ENCODE data around the gene MED22.
"Not testable (repeated sequence)": the region's sequence is repeated elsewhere in the genome, so short reads cannot be mapped to it uniquely, and the experiment has no call there.

Gene MED22

GRCh38 chr9:133304158-133304470 is 43.8 kb downstream of the MED22 start:
- no peak for DNase-seq

- DNase-seq: no peak
Measured at GRCh38 chr9:133303266-133304157, 44.4 kb downstream of the MED22 start.

- DNase-seq: no peak
Measured at GRCh38 chr9:133301253-133302230, 46.4 kb downstream of the MED22 start.

- DNase-seq: not testable (repeated sequence)
Measured at GRCh38 chr9:133299996-133300395, 47.9 kb downstream of the MED22 start.

GRCh38 chr9:133294257-133294656 is 53.7 kb downstream of the MED22 start:
- DNase-seq: no peak

GRCh38 chr9:133290751-133291302 is 57.1 kb downstream of the MED22 start:
- no peak for DNase-seq

All from bone marrow (tissue), 2 donors.